Colon (tissue), 2 donors: Measurements from ENCODE around the gene SEH1L.
"Not testable (repeated sequence)": the region's sequence is repeated elsewhere in the genome, so short reads cannot be mapped to it uniquely, and the experiment has no call there.

Experiments
- FAIRE-seq: peaks from 2 replicates; lab custom pipeline; 2012; peaks lifted over from hg19 to GRCh38; lab: Jason Lieb, UNC
- donor health status: control.
- donor health status: control.

SEH1L gene

DNA sequence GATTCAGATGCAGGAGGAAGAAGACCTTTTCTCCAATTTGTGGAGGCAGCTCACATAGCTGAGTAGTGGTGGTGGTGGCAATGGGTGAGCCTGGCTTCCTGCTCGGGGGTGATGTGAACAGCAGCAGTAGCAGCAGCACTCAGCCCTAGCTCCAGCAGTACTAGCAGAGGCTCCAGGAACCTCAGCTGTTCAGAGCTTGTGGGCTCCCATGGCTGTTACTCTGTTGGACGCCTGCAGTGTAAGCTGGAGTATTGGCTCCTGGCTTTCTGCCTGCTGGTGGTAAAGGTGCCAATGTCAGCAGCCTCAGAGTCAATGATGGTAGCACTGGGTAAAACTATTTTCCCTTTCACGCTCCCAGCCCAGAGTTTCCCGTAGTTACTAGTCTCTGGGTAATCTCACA, 3.1 kb upstream of the SEH1L start:
- no peak for FAIRE-seq

GRCh38 chr18:12946549-12947284, 1.1 kb upstream of the SEH1L start:
- FAIRE-seq: no peak

- FAIRE-seq: no peak
Measured at GRCh38 chr18:12948050-12948804, 416 bp downstream of the SEH1L start.

GRCh38 chr18:12958478-12958877, 10.7 kb downstream of the SEH1L start:
- FAIRE-seq: no peak

DNA sequence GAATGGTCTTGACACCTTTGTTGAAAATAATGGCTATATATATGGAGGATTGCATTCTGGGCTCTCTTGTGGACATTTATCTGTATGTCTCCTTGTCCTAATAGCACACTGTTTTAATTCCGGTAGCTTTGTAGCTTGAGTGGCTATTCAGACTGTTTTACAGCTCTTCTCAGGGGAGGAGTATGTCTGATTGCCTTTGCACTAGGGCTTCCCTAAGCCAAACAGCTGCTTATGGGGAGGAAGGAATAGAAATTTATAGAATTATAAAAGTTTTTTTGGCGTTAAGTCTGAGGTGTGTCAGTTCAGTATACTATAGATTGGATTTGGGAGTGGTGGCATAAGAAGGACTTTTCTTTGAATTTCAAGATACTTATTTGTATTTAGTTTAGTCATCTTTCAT, 12.6 kb downstream of the SEH1L start:
- FAIRE-seq: no peak

DNA sequence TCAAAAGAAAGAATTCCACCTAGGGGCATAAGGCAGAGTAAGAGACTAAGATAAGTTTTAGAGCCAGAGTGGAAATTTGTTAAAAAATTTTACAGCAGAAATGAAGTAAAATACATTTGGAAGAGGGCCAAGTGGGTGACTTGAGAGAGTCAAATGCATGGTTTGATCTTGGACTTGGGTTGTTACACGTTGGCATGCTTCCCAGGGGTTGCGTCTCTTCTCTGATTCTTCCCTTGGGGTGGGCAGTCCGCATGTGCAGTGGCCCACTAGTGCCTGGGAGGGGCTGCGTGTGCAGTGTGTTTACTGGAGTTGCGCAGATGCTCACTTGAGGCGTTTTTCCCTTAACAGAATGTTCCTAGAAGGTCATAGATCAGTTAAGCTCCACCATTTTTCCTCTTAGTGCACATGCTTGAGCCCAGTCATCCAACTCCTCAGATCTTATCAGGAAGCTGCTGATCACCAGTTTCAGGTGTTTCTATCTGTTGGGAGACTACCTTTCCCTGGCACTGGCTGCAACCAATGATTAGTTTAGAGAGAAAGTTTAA, 13.1 kb downstream of the SEH1L start:
- no peak for FAIRE-seq

DNA sequence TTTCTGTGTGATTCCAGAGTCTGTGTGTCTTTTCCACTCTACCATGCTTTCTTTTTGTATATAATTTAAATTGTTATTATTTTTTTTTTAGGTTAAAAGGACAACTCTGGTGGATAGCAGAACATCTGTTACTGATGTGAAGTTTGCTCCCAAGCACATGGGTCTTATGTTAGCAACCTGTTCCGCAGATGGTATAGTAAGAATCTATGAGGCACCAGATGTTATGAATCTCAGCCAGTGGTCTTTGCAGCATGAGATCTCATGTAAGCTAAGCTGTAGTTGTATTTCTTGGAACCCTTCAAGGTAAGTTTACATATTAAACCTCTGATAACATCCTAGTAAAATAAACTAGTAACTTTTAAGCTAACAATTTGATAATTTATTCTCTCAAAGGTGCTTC, 15.3 kb downstream of the SEH1L start:
- no peak for FAIRE-seq

DNA sequence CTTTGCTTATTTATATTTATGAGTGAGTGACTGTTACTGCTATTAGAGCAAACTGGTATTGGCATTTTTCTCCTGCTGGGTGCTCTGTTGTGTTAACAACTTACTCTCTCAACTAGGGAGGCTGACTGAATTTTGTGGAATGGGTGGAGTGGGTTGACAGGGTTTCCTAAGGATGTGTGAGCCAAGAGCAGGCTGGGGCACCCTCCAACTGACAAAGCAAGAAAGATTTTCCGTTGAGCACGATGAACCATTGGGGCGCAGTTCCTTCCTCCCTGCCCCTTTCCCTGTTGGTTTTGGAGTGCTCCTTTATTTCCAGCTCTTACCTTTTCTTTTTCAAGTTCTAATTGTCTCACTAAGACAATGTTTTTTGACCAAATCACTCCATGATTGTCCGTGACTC, 20.3 kb downstream of the SEH1L start:
- FAIRE-seq: no peak

DNA sequence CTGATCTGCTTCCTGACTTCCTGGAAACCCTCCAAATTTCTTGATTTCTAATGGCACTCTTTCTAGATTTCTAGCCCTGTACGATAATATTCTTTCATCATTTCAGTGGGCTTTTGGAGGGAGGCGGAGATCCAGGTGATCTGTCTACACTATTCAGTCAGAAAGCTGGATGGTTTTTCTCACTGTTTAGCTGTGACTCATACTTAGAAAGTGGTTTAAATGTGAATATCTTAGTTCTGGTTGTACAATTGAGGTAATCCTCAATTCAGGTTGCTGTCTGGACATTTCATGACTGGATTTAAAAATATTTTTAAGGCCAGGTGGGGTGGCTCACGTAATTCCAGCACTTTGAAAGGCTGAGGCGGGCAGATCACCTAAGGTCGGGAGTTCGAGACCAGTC, 20.8 kb downstream of the SEH1L start:
- FAIRE-seq: no peak

DNA sequence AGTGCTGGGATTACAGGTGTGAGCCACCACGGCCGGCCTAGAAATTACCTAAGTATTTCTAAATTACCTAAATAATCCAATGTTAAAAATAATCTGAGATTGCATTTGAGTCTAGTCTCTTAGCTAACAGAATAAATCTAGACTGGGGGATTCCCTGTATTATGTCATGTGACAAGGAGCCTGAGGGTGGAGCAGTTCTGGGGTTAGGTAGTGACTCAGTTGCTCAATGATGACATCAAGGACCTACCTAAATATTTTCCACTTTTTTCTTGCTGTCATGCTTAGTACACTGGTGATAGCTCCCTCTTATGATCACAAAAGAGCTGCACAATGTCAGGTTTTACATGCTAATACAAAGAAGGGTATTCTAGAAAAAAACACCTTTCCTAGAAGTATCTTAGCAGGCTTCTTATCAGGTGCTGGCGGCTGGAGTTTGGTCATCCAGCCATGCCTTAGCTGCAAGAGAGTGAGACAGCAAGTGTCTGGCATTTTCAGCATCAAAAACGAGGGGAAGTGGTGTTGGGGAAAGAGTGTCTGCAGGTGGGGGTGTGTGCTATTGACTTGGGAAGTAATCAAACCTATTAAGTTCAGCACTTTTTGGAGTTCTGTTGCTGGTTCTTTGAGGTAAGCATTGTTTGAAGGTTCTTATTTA, 25.9 kb downstream of the SEH1L start:
- no peak for FAIRE-seq

- no peak for FAIRE-seq
Measured at GRCh38 chr18:12975488-12975887, 27.7 kb downstream of the SEH1L start.

GRCh38 chr18:12976305-12976704, 28.5 kb downstream of the SEH1L start:
- no peak for FAIRE-seq

DNA sequence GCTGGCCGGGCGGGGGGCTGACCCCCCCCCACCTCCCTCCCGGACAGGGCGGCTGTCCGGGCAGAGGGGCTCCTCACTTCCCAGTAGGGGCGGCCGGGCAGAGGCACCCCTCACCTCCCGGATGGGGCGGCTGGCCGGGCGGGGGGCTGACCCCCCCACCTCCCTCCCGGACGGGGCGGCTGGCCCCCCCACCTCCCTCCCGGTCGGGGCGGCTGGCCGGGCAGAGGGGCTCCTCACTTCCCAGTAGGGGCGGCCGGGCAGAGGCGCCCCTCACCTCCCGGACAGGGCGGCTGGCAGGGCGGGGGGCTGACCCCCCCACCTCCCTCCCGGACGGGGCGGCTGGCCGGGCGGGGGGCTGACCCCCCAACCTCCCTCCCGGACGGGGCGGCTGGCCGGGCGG, 32.3 kb downstream of the SEH1L start:
- not testable (repeated sequence) for FAIRE-seq

DNA sequence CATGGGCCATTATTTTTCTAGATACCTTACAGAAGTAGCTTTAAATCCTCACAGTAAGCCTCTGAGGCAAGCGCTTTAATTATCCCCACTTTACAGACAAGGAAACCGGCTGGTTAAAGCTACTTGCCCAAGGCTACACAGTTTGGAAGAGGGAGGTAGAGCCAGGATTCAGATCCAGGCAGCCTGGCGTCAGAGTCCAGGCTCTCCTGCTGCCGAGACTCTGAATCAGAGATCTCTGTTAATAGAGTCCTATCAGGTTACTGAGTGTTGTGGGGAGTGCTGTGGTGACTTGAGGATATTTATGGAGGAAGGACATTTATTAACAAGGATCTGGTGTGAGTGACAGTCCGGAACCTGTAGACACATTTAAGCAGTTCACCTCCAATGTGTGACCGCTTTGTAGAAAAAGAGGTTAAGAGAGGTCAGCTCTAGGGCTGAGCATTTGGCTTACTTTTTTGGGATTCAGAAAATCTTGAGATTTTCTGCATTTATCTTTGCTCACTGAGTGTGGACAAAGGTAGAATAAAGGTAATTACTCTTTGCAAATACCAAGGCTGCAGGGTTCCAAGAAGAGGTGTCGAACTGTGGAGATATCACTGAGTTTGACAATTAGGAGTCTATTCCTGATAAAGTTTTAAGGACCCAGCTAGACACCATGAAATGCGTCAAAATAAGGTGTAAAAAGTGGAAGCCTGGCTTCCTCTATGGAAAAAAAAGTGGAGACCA, 41.7 kb downstream of the SEH1L start:
- FAIRE-seq: no peak

- no peak for FAIRE-seq
Measured at GRCh38 chr18:12990123-12990475, 42.3 kb downstream of the SEH1L start.

- FAIRE-seq: no peak
Measured at GRCh38 chr18:12990641-12990966, 42.8 kb downstream of the SEH1L start.

- peak; percentile 53 for FAIRE-seq
Measured at GRCh38 chr18:12990967-12991820, 43.4 kb downstream of the SEH1L start, which contains the start of gene CEP192. Gene CEP192, plus strand, starts transcription at chr18:12991362. Its CDS starts 8,063 bp downstream, at chr18:12999425.

DNA sequence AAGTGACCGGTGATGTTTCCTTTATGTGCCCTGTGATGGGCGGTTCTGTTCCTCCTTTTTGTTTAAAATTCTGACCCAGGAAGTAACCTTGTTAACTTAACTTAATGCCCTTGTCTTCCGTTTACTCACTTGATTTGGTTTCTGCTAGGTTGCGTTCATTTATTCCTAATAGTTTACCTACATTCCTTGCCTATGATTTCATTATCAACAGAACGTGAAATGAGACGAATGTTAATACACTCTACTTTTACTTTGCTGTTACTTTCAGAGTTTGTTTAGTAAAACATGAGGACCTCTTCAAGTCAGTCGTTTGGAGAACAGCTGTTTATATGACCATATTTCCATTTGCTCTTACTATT, 44.0 kb downstream of the SEH1L start:
- no peak for FAIRE-seq

- FAIRE-seq: no peak
Measured at GRCh38 chr18:12993439-12993838, 45.6 kb downstream of the SEH1L start.

GRCh38 chr18:12995424-12995823, 47.6 kb downstream of the SEH1L start:
- no peak for FAIRE-seq

GRCh38 chr18:12995952-12996477, 48.2 kb downstream of the SEH1L start:
- no peak for FAIRE-seq
